Neutrophil (primary cell): ENCODE results near the gene ZFAND3.

Experiments
- H3K27ac ChIP-seq: fragments of 200-600 bp; sonication (generic); 2 replicates; pipeline ENCODE4 v1.5.1; 2016; ENCODE audit warnings: mild to moderate bottlenecking, moderate library complexity
- H3K27me3 ChIP-seq: fragments of 200-600 bp; sonication (generic); 2 replicates; pipeline ENCODE4 v1.6.0; 2016; ENCODE audit warnings: mild to moderate bottlenecking
- H3K36me3 ChIP-seq: fragments of 200-600 bp; sonication (generic); 2 replicates; pipeline ENCODE4 v1.5.1; 2017
- H3K4me1 ChIP-seq, 2 experiments: fragments of 200-600 bp in 1 of 2; sonication (generic) in 1 of 2; 1 replicate in 1 of 2; 2 replicates in 1 of 2; pipeline versions ENCODE4 v1.5.1 to v1.6.1; 2013 to 2016; ENCODE audit warnings: low read depth in 1 of 2, low read length in 1 of 2, mild to moderate bottlenecking in 1 of 2, moderate library complexity in 1 of 2; ENCODE audit not compliant: control insufficient read depth in 1 of 2, insufficient read depth in 1 of 2
- H3K4me3 ChIP-seq, 2 experiments: fragments of 200-600 bp in 1 of 2; sonication (generic) in 1 of 2; 1 replicate in 1 of 2; 2 replicates in 1 of 2; pipeline ENCODE4 v1.5.1; 2013 to 2016; ENCODE audit warnings: low read depth in 1 of 2, low read length in 1 of 2, mild to moderate bottlenecking in 1 of 2, moderate library complexity in 1 of 2
- H3K9me3 ChIP-seq: fragments of 200-600 bp; sonication (generic); 2 replicates; pipeline ENCODE4 v1.5.1; 2016
- TF ChIP-seq, protein P1 (sequence below): fragments of 200-600 bp; sonication (generic); IDR thresholded peaks from 2 replicates; pipeline ENCODE4 v1.5.1; 2016; ENCODE audit warnings: antibody characterized with exemption

ZFAND3 gene

DNA sequence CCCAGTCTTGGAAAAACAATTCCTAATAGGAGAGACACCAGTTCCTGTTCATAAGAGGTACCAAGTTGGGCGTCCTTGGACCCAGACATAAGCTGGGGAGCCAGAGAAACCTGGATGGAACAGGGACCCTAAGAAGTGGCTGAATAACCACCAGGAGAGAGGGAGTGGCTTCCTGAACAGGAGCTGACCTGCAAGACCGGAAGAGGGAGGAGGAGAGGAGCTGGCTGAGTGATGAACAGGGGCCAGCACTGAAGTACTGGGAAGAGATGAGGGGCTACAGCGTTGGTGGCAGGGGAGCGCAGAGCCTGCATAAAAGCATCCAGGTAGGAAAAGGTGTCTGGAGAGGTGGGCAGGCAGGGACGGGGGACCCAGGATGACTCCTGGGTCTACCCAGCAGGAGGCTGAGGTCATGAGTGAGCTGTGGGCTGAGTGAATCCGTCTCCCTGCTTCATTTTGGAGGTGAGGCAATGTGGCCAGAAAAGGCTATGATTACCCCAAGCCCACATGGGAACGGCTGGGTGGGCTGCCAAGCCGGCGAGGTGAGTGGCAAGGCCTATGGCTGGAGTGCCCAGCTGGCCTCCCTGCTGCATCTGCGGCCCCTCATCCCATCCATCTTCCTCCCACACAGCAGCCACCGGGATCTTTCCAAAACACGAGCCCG is 34.4 kb upstream of the ZFAND3 start:
- Histone ChIP-seq H3K36me3 (no peaks in the 10 kb centered on the region), H3K4me3 (no peak overlapping the region), H3K27ac (no peak overlapping the region), H3K27me3 (peaks cover 82% of the 10 kb centered on the region), H3K9me3 (no peaks in the 10 kb centered on the region), H3K4me1 (peaks cover 5 to 10% of the 10 kb centered on the region in 2 experiments)
- TF ChIP-seq, protein P1, sequence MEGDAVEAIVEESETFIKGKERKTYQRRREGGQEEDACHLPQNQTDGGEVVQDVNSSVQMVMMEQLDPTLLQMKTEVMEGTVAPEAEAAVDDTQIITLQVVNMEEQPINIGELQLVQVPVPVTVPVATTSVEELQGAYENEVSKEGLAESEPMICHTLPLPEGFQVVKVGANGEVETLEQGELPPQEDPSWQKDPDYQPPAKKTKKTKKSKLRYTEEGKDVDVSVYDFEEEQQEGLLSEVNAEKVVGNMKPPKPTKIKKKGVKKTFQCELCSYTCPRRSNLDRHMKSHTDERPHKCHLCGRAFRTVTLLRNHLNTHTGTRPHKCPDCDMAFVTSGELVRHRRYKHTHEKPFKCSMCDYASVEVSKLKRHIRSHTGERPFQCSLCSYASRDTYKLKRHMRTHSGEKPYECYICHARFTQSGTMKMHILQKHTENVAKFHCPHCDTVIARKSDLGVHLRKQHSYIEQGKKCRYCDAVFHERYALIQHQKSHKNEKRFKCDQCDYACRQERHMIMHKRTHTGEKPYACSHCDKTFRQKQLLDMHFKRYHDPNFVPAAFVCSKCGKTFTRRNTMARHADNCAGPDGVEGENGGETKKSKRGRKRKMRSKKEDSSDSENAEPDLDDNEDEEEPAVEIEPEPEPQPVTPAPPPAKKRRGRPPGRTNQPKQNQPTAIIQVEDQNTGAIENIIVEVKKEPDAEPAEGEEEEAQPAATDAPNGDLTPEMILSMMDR: no peak

DNA sequence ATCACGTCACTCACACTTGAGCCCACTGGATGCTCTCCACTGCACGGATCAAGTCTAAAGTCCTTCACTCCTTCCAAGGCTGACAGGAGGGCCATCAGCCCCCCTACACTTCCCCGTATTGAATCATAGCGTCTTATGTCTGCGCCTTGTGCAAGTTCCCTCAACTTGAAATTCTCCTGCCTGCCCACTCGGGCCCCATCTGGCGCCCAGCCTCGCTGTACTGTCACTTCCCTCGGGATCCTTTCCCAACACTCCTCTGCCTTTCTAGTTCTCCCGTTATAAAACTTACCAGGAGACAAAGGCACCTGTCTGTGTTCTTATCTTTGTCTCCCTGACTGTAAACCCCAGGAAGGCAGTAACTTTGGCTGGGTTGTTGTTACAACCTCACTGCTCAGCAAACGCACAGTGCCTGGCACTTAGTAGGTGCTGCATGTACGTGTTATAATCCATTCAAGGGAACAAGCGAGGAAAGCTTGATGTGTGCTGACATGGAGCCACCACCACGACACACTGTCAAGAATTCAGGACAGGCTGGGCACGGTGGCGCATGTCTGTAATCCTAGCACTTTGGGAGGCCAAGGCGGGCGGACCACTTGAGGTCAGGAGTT is 33.8 kb upstream of the ZFAND3 start:
- TF ChIP-seq, protein P1: no peak
- H3K27ac ChIP-seq: no peak overlapping the region
- no peaks in the 10 kb centered on the region for H3K9me3 ChIP-seq
- no peaks in the 10 kb centered on the region for H3K36me3 ChIP-seq
- H3K4me3 ChIP-seq: no peak overlapping the region
- H3K4me1 ChIP-seq: peaks cover 5 to 10% of the 10 kb centered on the region in 2 experiments
- peaks cover 79% of the 10 kb centered on the region for H3K27me3 ChIP-seq

DNA sequence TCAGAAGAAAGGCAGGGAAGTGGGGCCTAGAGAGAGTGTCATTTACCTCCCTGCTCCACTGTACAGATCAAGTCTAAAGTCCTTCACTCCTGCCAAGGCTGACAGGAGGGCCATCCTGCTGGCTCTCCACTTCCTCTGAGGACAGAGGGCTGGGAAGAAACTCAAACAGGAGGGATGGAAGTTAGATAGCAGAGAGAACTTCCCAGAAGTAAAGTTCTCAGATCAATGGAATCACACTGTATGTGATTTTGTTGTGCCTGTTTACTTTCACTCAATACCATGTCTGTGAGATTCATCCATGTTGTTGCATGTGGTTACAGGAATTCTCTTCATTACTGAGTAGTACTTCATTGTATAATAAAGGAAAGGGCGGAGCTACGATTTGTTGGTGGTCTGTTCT is 32.3 kb upstream of the ZFAND3 start:
- Histone ChIP-seq H3K27ac (no peak overlapping the region), H3K4me3 (no peak overlapping the region), H3K36me3 (no peaks in the 10 kb centered on the region), H3K4me1 (peaks cover 5 to 16% of the 10 kb centered on the region in 2 experiments), H3K27me3 (peaks cover 64% of the 10 kb centered on the region), H3K9me3 (no peaks in the 10 kb centered on the region)
- TF ChIP-seq, protein P1: no peak

DNA sequence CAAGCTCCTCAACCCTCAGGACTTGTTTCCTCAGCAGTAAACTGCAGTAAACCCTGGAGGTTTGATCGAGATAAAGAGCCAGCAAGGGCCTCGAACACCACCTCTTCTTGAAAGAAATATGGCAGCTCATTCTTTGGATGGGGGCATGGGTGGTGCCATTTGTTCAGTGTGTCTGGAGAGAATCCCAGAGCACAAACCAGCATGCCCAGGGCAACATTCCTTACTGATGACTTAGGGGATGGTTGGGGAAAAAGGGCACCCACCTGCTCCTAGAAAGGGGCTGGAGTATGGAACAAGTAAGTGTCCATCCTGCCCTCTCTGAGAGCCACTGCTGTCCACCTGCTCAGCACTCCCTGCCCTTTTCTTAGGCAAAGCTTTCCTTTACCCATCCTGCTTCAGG is 31.3 kb upstream of the ZFAND3 start:
- no peaks in the 10 kb centered on the region for H3K9me3 ChIP-seq
- H3K27ac ChIP-seq: no peak overlapping the region
- no peaks in the 10 kb centered on the region for H3K36me3 ChIP-seq
- H3K4me1 ChIP-seq: peaks cover 5 to 16% of the 10 kb centered on the region in 2 experiments
- H3K4me3 ChIP-seq: no peak overlapping the region
- H3K27me3 ChIP-seq: peaks cover 54% of the 10 kb centered on the region
- TF ChIP-seq, protein P1: no peak

DNA sequence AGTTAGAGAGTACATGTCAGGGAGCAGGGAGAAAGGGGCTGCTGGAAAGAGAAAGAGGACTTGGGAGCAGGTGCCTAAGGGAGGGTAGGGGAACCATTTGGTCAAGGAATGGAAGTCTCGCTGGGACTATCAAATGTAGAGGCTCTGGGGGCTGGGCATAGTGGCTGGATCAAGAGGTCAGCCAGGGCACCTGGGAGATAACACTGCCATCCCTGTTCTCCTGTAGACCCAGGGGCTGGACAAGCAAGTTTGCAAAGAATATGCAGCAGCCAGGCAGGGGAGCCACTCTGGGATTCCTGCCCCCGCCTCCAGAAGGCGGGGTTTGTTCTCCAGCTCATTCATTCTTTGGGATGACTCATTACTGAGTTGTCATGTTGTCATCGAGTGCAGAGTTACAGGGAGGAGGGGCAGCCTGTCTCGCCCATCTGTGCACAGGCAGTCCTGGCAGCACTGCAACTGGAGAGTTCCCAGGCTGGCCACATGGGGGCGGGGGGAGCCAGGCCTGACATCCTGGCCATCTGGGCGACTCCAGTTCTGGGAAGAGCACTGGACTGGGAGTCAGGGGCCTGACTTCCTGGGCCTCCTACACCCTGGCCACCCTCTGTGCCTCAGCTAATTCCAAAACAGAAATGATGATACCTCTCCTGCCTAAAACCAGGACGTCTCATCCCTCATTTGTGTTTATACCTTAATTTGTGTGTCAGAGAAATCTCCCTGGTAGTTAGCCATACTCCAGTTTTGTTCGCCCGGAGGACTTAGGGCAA is 28.2 kb upstream of the ZFAND3 start:
- no peak overlapping the region for H3K4me3 ChIP-seq
- H3K9me3 ChIP-seq: no peaks in the 10 kb centered on the region
- no peak overlapping the region for H3K27ac ChIP-seq
- TF ChIP-seq, protein P1: peak; percentile 92
- H3K4me1 ChIP-seq: peaks cover 0 to 6% of the 10 kb centered on the region in 2 experiments
- peaks cover 23% of the 10 kb centered on the region for H3K27me3 ChIP-seq
- no peaks in the 10 kb centered on the region for H3K36me3 ChIP-seq
